K562 (cell line): ENCODE measurements around the gene NUP205.

Experiments used
- ARID3A ChIP-seq: IDR thresholded peaks from 2 replicates; pipeline ENCODE4 v1.6.1; 2012; ENCODE audit warnings: low read depth, low read length, improper control_type of control experiment, borderline replicate concordance
- FOXA3 ChIP-seq, 2 experiments: fragments of 450-650 bp in 1 of 2; sonication (generic) in 1 of 2; formaldehyde crosslinking; IDR thresholded peaks in 1 of 2; conservative IDR thresholded peaks in 1 of 2; 2 replicates each; pipeline versions ENCODE4 v1.4.0 to v1.8.0; 2020 to 2022; ENCODE audit warnings: mild to moderate bottlenecking in 2 of 2, missing genetic modification reagents in 1 of 2
- NBN ChIP-seq: fragments of 450-650 bp; IDR thresholded peaks from 2 replicates; pipeline ENCODE4 v1.6.1; 2016; ENCODE audit warnings: low read depth, mild to moderate bottlenecking
- SPI1 ChIP-seq: IDR thresholded peaks from 2 replicates; pipeline ENCODE4 v1.6.1; 2011; ENCODE audit warnings: low read depth, low read length, control low read depth, borderline replicate concordance
- TF ChIP-seq, protein P1 (sequence below): sonication (generic); formaldehyde crosslinking; IDR thresholded peaks from 2 replicates; pipeline ENCODE4 v1.8.0; 2022; ENCODE audit warnings: mild to moderate bottlenecking, low read depth, missing genetic modification reagents

- TF ChIP-seq, protein P1, sequence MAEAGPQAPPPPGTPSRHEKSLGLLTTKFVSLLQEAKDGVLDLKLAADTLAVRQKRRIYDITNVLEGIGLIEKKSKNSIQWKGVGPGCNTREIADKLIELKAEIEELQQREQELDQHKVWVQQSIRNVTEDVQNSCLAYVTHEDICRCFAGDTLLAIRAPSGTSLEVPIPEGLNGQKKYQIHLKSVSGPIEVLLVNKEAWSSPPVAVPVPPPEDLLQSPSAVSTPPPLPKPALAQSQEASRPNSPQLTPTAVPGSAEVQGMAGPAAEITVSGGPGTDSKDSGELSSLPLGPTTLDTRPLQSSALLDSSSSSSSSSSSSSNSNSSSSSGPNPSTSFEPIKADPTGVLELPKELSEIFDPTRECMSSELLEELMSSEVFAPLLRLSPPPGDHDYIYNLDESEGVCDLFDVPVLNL (CRISPR knock-in tag) = no peak
- TF ChIP-seq SPI1 (no peak), FOXA3 (CRISPR knock-in tag; conservative IDR thresholded peaks at IDR 0.05 in 1 of 2, IDR thresholded peaks at IDR 0.05 in 1 of 2) (no peak), NBN (no peak), ARID3A (no peak)
Observed at GRCh38 chr7:135522509-135522908, 35.2 kb upstream of the NUP205 start.
